Trophoblast cell (in vitro differentiated cells and primary cell): ENCODE data around the gene UBASH3B.

Experiments used
- DNase-seq, 2 donors: peaks; one replicate each; pipeline ENCODE4 v3.0.0-alpha.2; 2016
- H2AFZ ChIP-seq: 2 replicates; pipeline ENCODE4 v1.6.1; 2013; ENCODE audit warnings: low read length, moderate library complexity, mild to moderate bottlenecking; ENCODE audit not compliant: insufficient read depth, poor library complexity
- H2AK5ac ChIP-seq: 2 replicates; pipeline ENCODE4 v1.6.1; 2013; ENCODE audit warnings: mild to moderate bottlenecking, low read length
- H2BK120ac ChIP-seq: 2 replicates; pipeline ENCODE4 v1.6.1; 2013; ENCODE audit warnings: low read length, mild to moderate bottlenecking, moderate library complexity; ENCODE audit not compliant: insufficient read depth, poor library complexity
- H2BK12ac ChIP-seq: 2 replicates; pipeline ENCODE4 v1.6.1; 2013; ENCODE audit warnings: mild to moderate bottlenecking, low read length, moderate library complexity
- H2BK5ac ChIP-seq: 2 replicates; pipeline ENCODE4 v1.6.1; 2013; ENCODE audit warnings: low read length, low read depth, moderate library complexity, mild to moderate bottlenecking; ENCODE audit not compliant: poor library complexity
- H3K14ac ChIP-seq: 2 replicates; pipeline ENCODE4 v1.6.1; 2013; ENCODE audit warnings: mild to moderate bottlenecking, low read length
- H3K18ac ChIP-seq: 2 replicates; pipeline ENCODE4 v1.6.1; 2013; ENCODE audit warnings: mild to moderate bottlenecking, low read length
- H3K23ac ChIP-seq: 2 replicates; pipeline ENCODE4 v1.6.1; 2013; ENCODE audit warnings: low read length
- H3K27ac ChIP-seq: 2 replicates; pipeline ENCODE4 v1.5.1; 2013; ENCODE audit warnings: low read depth, mild to moderate bottlenecking, inconsistent platforms, low read length, moderate library complexity
- H3K27me3 ChIP-seq: 2 replicates; pipeline ENCODE4 v1.6.1; 2013; ENCODE audit warnings: inconsistent platforms, mild to moderate bottlenecking, low read length, moderate library complexity; ENCODE audit not compliant: insufficient read depth
- H3K36me3 ChIP-seq, 2 experiments: 1 replicate in 1 of 2; 2 replicates in 1 of 2; pipeline ENCODE4 v1.6.1; 2013; ENCODE audit warnings: low read length in 2 of 2, mild to moderate bottlenecking in 2 of 2, moderate library complexity in 1 of 2; ENCODE audit not compliant: insufficient read depth in 2 of 2, control insufficient read depth in 1 of 2
- H3K4ac ChIP-seq: 2 replicates; pipeline ENCODE4 v1.6.1; 2013; ENCODE audit warnings: low read depth, mild to moderate bottlenecking, low read length, moderate library complexity
- H3K4me1 ChIP-seq, 2 experiments: 1 replicate in 1 of 2; 2 replicates in 1 of 2; pipeline ENCODE4 v1.6.1; 2013; ENCODE audit warnings: low read length in 2 of 2, mild to moderate bottlenecking in 2 of 2, moderate library complexity in 1 of 2; ENCODE audit not compliant: insufficient read depth in 2 of 2, control insufficient read depth in 1 of 2
- H3K4me2 ChIP-seq: 2 replicates; pipeline ENCODE4 v1.6.1; 2013; ENCODE audit warnings: inconsistent platforms, mild to moderate bottlenecking, low read length, moderate library complexity
- H3K4me3 ChIP-seq: 2 replicates; pipeline ENCODE4 v1.5.1; 2013; ENCODE audit warnings: mild to moderate bottlenecking, low read depth, low read length, inconsistent platforms
- H3K79me1 ChIP-seq: one replicate; pipeline ENCODE4 v1.6.1; 2013; ENCODE audit warnings: low read length
- H3K79me2 ChIP-seq: 2 replicates; pipeline ENCODE4 v1.6.1; 2013; ENCODE audit warnings: low read length, mild to moderate bottlenecking; ENCODE audit not compliant: control insufficient read depth, insufficient read depth, poor library complexity
- H3K9ac ChIP-seq: 2 replicates; pipeline ENCODE4 v1.6.1; 2013; ENCODE audit warnings: mild to moderate bottlenecking, low read length
- H3K9me3 ChIP-seq: 2 replicates; pipeline ENCODE4 v1.6.1; 2013; ENCODE audit warnings: low read depth, mild to moderate bottlenecking, control low read depth, inconsistent platforms, low read length; ENCODE audit not compliant: insufficient read depth
- H4K12ac ChIP-seq: 2 replicates; pipeline ENCODE4 v1.6.1; 2013; ENCODE audit warnings: low read depth, mild to moderate bottlenecking, low read length, moderate library complexity
- H4K8ac ChIP-seq: 2 replicates; pipeline ENCODE4 v1.6.1; 2013; ENCODE audit warnings: low read depth, mild to moderate bottlenecking, low read length, moderate library complexity
- H4K91ac ChIP-seq: one replicate; pipeline ENCODE4 v1.6.1; 2013; ENCODE audit warnings: low read depth, mild to moderate bottlenecking, low read length, moderate library complexity
- WGBS: extraction: QIAGEN DNeasy Blood & Tissue Kit; methylation state at CpG from one replicate; pipeline ENCODE4 v1.1.7; 2013; ENCODE audit warnings: missing lambda C conversion rate; ENCODE audit not compliant: insufficient read length, insufficient coverage; ENCODE audit errors: extremely low coverage; 5-methylcytosine and 5-hydroxymethylcytosine counted together

Gene UBASH3B

DNA sequence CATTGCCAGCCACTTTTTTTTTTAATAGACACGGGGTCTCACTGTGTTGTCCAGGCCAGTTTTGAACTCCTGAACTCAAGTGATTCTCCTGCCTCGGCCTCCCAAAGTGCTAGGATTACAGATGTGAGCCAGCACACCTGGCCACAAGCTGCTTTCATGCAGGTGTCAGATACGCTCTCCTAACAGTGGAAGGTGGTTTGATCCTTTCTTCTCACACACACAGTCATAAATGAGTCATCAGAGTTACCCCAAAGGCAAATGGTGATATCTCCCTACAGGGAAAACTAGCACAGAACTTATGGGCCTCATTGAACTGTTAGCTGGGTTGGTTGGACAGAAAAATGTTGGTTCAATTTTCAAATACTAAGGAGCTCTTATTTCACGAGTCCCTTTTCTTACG lies 38.2 kb upstream of the UBASH3B start:
- Histone ChIP-seq H3K79me2 (no peaks in the 10 kb centered on the region), H3K27ac (no peak overlapping the region), H3K4me1 (no peaks in the 10 kb centered on the region), H4K8ac (no peak overlapping the region), H2BK120ac (no peak overlapping the region), H3K18ac (no peak overlapping the region), H2AFZ (no peak overlapping the region), H3K36me3 (no peaks in the 10 kb centered on the region), H2AK5ac (no peak overlapping the region), H2BK12ac (no peak overlapping the region), H3K4me3 (no peak overlapping the region), H3K27me3 (no peaks in the 10 kb centered on the region), H4K91ac (no peak overlapping the region), H3K9ac (no peak overlapping the region), H2BK5ac (no peak overlapping the region), H3K4ac (no peak overlapping the region), H4K12ac (no peak overlapping the region), H3K23ac (no peak overlapping the region), H3K79me1 (no peaks in the 10 kb centered on the region), H3K14ac (no peak overlapping the region), H3K4me2 (no peak overlapping the region), H3K9me3 (no peaks in the 10 kb centered on the region)
- DNase-seq = no peak
- no CpG with 5 or more reads among the region's 5 CpGs for WGBS

DNA sequence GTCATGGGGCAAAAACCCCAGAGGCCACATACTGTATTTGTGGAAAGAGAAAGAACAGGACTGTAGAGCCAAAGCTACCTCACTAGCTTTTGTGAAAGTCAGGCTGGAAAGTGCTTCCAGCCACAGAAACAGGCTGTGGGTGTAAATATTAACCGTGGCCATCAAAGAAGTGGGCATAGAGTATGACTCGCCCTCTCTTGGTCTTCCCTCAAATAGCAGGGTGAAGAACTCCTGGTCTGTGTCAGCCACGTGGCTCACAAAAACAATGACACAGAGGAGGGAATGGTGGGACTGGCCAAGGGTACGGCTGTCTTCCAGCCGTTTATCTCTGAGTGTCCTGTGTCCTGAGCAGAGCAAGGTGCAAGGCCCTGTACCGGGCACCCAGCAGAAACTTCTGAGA lies 37.6 kb upstream of the UBASH3B start:
- Histone ChIP-seq H3K79me2 (no peaks in the 10 kb centered on the region), H2AFZ (no peak overlapping the region), H2BK12ac (no peak overlapping the region), H3K4me3 (no peak overlapping the region), H3K18ac (no peak overlapping the region), H3K27me3 (no peaks in the 10 kb centered on the region), H2BK120ac (no peak overlapping the region), H4K8ac (no peak overlapping the region), H3K4ac (no peak overlapping the region), H3K4me1 (no peaks in the 10 kb centered on the region), H2BK5ac (no peak overlapping the region), H3K79me1 (no peaks in the 10 kb centered on the region), H3K9me3 (no peaks in the 10 kb centered on the region), H4K91ac (no peak overlapping the region), H3K4me2 (no peak overlapping the region), H3K14ac (no peak overlapping the region), H3K27ac (no peak overlapping the region), H3K23ac (no peak overlapping the region), H4K12ac (no peak overlapping the region), H3K36me3 (no peaks in the 10 kb centered on the region), H2AK5ac (no peak overlapping the region), H3K9ac (no peak overlapping the region)
- DNase-seq = no peak
- no CpG with 5 or more reads among the region's 6 CpGs for WGBS

DNA sequence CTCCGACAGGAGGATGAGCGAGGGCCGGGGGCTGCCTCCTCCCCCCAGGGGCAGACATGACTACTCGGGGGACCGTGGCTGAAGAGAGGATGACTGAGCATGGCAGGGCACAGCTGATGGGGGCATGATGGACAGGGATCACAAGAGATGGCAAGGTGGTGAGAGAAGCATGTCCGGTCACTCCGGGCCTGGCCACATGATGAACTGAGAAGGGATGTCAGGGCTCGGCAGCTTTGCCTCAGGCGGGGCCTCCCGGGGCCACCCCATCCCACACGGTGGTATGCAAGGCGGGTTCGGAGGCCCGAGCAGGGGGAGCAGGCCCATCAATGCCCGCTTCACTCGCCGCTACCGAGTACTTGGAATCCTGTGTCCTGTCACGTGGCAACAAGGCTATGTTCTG lies 36.6 kb upstream of the UBASH3B start:
- no peak overlapping the region for H2BK12ac ChIP-seq
- H3K4me2 ChIP-seq = no peak overlapping the region
- no peaks in the 10 kb centered on the region for H3K36me3 ChIP-seq
- no peak overlapping the region for H3K23ac ChIP-seq
- H3K79me2 ChIP-seq = no peaks in the 10 kb centered on the region
- H3K4me3 ChIP-seq = no peak overlapping the region
- H3K4me1 ChIP-seq = no peaks in the 10 kb centered on the region
- H3K18ac ChIP-seq = no peak overlapping the region
- H4K12ac ChIP-seq = no peak overlapping the region
- H3K79me1 ChIP-seq = no peaks in the 10 kb centered on the region
- H4K91ac ChIP-seq = no peak overlapping the region
- WGBS = no CpG with 5 or more reads among the region's 19 CpGs
- no peak for DNase-seq
- H3K27me3 ChIP-seq = no peaks in the 10 kb centered on the region
- H3K9me3 ChIP-seq = no peaks in the 10 kb centered on the region
- no peak overlapping the region for H3K27ac ChIP-seq
- H3K14ac ChIP-seq = no peak overlapping the region
- H2AK5ac ChIP-seq = no peak overlapping the region
- no peak overlapping the region for H2AFZ ChIP-seq
- H2BK120ac ChIP-seq = no peak overlapping the region
- H3K4ac ChIP-seq = no peak overlapping the region
- no peak overlapping the region for H3K9ac ChIP-seq
- H2BK5ac ChIP-seq = no peak overlapping the region
- no peak overlapping the region for H4K8ac ChIP-seq

DNA sequence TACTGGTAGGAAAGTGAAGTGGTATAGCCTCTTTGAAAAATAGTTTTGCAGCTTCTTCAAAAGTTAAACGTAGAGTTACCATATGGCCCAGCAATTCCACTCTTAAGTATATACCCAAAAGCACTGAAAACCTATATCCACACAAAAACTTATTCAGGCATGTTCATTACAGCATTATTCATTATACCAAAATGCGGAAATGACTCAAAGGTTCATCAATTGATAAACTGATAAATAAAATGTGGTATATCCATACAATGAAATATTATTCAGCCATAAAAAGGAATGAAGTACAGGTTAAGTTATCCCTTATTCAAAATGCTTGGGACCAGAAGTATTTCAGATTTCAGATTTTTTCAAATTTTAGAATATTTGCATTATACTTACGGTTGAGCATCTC lies 35.8 kb upstream of the UBASH3B start:
- Histone ChIP-seq H3K27ac (no peak overlapping the region), H4K8ac (no peak overlapping the region), H3K79me2 (no peaks in the 10 kb centered on the region), H2BK120ac (no peak overlapping the region), H3K4me3 (no peak overlapping the region), H3K14ac (no peak overlapping the region), H2AFZ (no peak overlapping the region), H4K91ac (no peak overlapping the region), H2BK5ac (no peak overlapping the region), H3K4me2 (no peak overlapping the region), H3K36me3 (no peaks in the 10 kb centered on the region), H3K27me3 (no peaks in the 10 kb centered on the region), H3K79me1 (no peaks in the 10 kb centered on the region), H3K4ac (no peak overlapping the region), H3K9me3 (no peaks in the 10 kb centered on the region), H2BK12ac (no peak overlapping the region), H3K4me1 (no peaks in the 10 kb centered on the region), H3K18ac (no peak overlapping the region), H2AK5ac (no peak overlapping the region), H3K9ac (no peak overlapping the region), H3K23ac (no peak overlapping the region), H4K12ac (no peak overlapping the region)
- no peak for DNase-seq
- no CpG with 5 or more reads among the region's 3 CpGs for WGBS
